Cardiac muscle cell (in vitro differentiated cells and primary cell): ENCODE measurements around the gene AGPAT4. TPM values are rescaled to one million over a fixed set of nuclear protein-coding genes. Genes with fewer than 3 reads are reported as not detected.

ENCODE experiments used
- DNase-seq, 2 donors: peaks; one replicate each; pipeline versions ENCODE4 v3.0.0 to v3.0.0-alpha.2; 2010 to 2017; ENCODE audit warnings: low read depth in 1 of 2, low spot score in 1 of 2
- H3K27ac ChIP-seq: fragments of 200-600 bp; sonication (generic); 2 replicates; pipeline ENCODE4 v1.5.1; 2016
- H3K27me3 ChIP-seq: fragments of 200-600 bp; sonication (generic); 2 replicates; pipeline ENCODE4 v1.6.0; 2016; ENCODE audit warnings: control low read depth
- H3K36me3 ChIP-seq: fragments of 200-600 bp; sonication (generic); 2 replicates; pipeline ENCODE4 v1.5.1; 2016; ENCODE audit warnings: control low read depth
- H3K4me1 ChIP-seq: fragments of 200-600 bp; sonication (generic); 2 replicates; pipeline ENCODE4 v1.8.1; 2017; ENCODE audit warnings: low read depth, mild to moderate bottlenecking, mixed run types
- H3K4me3 ChIP-seq: fragments of 200-600 bp; sonication (generic); 2 replicates; pipeline ENCODE4 v1.5.1; 2016; ENCODE audit warnings: mild to moderate bottlenecking
- H3K9me3 ChIP-seq: fragments of 200-600 bp; sonication (generic); 2 replicates; pipeline ENCODE4 v1.5.1; 2017; ENCODE audit warnings: low read depth, mild to moderate bottlenecking, control low read depth
- polyA plus RNA-seq: library from polyadenylated mRNA; unstranded; fragments of >200 nt; fragmentation: Nextera tagmentation; extraction: Ambion mirVana; gene quantifications from 2 replicates; pipeline ENCODE4 v1.2.1, GENCODE V29; 2016
- total RNA-seq: library from RNA; depleted of rRNA; stranded (reverse); fragments of >200 nt; gene quantifications from 2 replicates; pipeline ENCODE4 v1.2.3, GENCODE V29; 2016
- TF ChIP-seq, protein P1 (sequence below): IDR thresholded peaks from 2 replicates; pipeline ENCODE4 v1.5.1; 2012; ENCODE audit warnings: low read depth, mild to moderate bottlenecking, low read length

The AGPAT4 gene
- total and polyA plus RNA-seq, 2 experiments from 2014 or later, result 13.9 to 17.7 TPM

DNA sequence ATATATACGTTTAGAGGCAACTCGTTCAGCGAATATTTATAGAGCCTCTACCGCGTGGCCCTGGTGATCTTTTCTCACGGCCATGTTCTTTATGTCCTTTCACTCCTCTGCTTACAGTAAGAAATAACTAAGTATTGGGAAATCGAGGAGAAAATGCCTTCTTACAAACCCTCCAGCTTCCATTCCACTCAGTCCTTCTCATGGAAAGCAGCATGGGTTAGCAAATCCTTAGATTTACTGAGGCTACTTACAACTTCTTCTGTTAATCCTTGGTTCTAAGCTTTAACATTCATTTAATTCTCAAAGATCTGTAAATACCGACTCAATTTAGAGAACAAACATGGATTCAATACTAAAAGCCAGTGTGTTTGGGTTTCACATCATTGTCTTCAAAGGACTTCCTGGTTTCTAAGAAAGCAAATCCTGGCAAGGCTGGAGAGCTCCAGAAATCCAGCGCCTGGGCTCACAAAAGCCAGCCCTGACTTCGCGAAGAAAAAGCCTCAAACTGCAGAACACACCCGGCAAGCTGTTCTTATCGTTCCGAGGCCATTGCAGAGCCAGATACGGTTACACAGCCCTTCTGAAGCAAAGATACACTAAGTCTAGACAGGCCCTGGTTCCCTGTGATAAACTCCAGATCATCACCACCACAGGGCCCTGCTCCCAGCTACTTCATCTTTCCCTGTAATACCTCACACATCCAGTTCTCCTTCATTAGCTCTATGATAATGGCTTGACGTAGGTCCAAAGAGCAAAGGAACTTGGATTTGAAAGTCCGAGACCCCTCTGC, 19.2 kb downstream of the AGPAT4 start:
- H3K36me3 ChIP-seq, result no peaks in the 10 kb centered on the region
- TF ChIP-seq, protein P1, sequence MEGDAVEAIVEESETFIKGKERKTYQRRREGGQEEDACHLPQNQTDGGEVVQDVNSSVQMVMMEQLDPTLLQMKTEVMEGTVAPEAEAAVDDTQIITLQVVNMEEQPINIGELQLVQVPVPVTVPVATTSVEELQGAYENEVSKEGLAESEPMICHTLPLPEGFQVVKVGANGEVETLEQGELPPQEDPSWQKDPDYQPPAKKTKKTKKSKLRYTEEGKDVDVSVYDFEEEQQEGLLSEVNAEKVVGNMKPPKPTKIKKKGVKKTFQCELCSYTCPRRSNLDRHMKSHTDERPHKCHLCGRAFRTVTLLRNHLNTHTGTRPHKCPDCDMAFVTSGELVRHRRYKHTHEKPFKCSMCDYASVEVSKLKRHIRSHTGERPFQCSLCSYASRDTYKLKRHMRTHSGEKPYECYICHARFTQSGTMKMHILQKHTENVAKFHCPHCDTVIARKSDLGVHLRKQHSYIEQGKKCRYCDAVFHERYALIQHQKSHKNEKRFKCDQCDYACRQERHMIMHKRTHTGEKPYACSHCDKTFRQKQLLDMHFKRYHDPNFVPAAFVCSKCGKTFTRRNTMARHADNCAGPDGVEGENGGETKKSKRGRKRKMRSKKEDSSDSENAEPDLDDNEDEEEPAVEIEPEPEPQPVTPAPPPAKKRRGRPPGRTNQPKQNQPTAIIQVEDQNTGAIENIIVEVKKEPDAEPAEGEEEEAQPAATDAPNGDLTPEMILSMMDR, result no peak
- H3K9me3 ChIP-seq, result no peaks in the 10 kb centered on the region
- no peak overlapping the region for H3K4me3 ChIP-seq
- peaks cover 20% of the 10 kb centered on the region for H3K4me1 ChIP-seq
- no peaks in the 10 kb centered on the region for H3K27me3 ChIP-seq
- peak overlapping the region; percentile 82 for H3K27ac ChIP-seq
- DNase-seq, result peak; percentile 76 to 83

DNA sequence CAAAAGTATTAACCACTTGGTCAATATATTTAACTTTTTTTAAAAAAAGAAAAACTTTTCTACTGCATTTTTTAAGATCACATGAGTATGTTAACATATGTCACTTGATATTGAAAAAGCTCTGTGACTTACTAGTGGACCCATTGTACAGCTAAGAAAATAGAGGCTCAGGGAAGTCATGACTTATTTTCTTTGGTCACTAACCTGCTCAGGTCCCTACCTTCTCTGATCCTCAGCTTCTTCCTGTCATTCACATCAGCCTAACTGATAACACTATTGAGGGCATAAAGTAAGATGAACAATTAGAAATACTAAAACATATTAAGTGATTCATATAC, 19.8 kb downstream of the AGPAT4 start:
- H3K27me3 ChIP-seq, result no peaks in the 10 kb centered on the region
- no peak overlapping the region for H3K4me3 ChIP-seq
- no peaks in the 10 kb centered on the region for H3K36me3 ChIP-seq
- H3K4me1 ChIP-seq, result peaks cover 20% of the 10 kb centered on the region
- peak overlapping the region; percentile 82 for H3K27ac ChIP-seq
- no peaks in the 10 kb centered on the region for H3K9me3 ChIP-seq
- DNase-seq, result no peak
- TF ChIP-seq, protein P1, result no peak

DNA sequence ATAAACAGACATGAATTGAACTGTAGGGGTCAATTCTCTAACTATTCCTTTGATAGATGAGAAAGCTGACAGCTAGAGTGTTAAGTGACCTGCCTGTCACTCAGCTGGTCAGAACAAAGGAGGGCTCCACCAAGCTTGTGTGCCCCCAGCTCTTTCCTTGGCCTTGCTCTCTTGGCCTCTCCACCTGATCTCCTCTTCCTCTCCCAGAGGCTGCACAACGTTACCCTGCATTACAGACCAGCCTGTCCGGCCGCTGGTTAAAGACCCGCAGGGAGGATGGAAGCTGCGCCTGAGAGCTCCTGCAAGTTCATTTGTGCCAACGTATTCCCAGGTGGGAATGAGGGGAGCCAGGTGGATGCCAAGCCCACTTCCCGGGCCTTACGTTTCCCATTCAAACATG, 22.5 kb downstream of the AGPAT4 start:
- Histone ChIP-seq H3K27me3 (no peaks in the 10 kb centered on the region), H3K9me3 (no peaks in the 10 kb centered on the region), H3K27ac (peak overlapping the region; percentile 26), H3K4me3 (no peak overlapping the region), H3K36me3 (no peaks in the 10 kb centered on the region), H3K4me1 (peaks cover 16% of the 10 kb centered on the region)
- DNase-seq, result no peak
- TF ChIP-seq, protein P1, result no peak

DNA sequence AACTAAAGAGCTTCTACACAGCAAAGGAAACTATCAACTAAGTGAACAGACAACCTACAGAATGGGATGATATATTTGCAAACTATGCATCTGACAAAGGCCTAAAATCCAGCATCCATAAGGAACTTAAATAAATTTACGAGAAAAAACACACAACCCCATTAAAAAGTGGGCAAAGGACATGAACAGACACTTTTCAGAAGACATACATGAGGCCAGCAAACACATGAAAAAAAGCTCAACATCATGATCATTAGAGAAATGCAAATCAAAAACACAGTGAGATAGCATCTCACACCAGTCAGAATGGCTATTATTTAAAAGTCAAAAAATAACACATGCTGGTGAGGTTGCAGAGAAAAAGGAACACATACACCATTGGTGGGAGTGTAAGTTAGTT, 24.5 kb downstream of the AGPAT4 start:
- Histone ChIP-seq H3K36me3 (no peaks in the 10 kb centered on the region), H3K27me3 (no peaks in the 10 kb centered on the region), H3K4me3 (no peak overlapping the region), H3K27ac (no peak overlapping the region), H3K9me3 (no peaks in the 10 kb centered on the region), H3K4me1 (peaks cover 1% of the 10 kb centered on the region)
- TF ChIP-seq, protein P1, result no peak
- no peak for DNase-seq

DNA sequence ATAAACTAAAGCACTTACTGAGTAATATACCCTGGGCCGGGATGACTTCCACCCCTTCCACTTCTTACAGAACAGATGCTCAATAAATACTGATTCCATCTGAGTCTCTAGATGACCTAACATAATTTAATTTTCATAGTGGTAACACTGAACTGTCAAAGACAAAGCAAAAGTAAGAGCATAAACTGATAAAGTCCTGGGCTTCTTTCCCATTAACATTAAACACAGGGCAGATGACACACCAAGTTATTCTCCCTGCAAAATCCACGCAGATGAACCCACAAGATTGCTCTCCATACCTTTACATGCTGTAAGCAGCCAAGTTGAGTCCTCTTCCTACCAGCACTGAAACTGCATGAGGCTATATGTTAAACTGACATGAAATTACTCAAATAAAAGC, 27.1 kb downstream of the AGPAT4 start:
- no peak overlapping the region for H3K27ac ChIP-seq
- no peaks in the 10 kb centered on the region for H3K9me3 ChIP-seq
- no peak overlapping the region for H3K4me3 ChIP-seq
- DNase-seq, result no peak
- H3K27me3 ChIP-seq, result no peaks in the 10 kb centered on the region
- TF ChIP-seq, protein P1, result no peak
- no peaks in the 10 kb centered on the region for H3K36me3 ChIP-seq
- no peaks in the 10 kb centered on the region for H3K4me1 ChIP-seq
